GM12878 (cell line): ENCODE measurements around the gene MYH10. TPM values are rescaled to one million over a fixed set of nuclear protein-coding genes. Genes with fewer than 3 reads are reported as not detected.

Experiments
- ATAC-seq: fragments of 200-7000 bp; cut with Tn5 transposase; 3 replicates; pipeline ENCODE4 v1.9.1; 2020; ENCODE audit warnings: mild to moderate bottlenecking, moderate library complexity
- BruUV-seq: library from RNA; stranded (reverse); fragments of 400-500 nt; replicated peaks from 2 replicates; lab custom pipeline; 2021; lab: Mats Ljungman, UMichigan
- CTCF ChIA-PET: fragments of 300-600 bp; sonication (Branson Sonifier 250); formaldehyde crosslinking; extraction: SDS; loops from one replicate; lab custom pipeline; 2021; ENCODE audit warnings: inconsistent platforms; lab: Yijun Ruan, JAX
- POLR2A ChIA-PET: fragments of 350-600 bp; formaldehyde crosslinking; extraction: SDS; loops from one replicate; lab custom pipeline; 2021; ENCODE audit warnings: inconsistent platforms; lab: Charles Lee
- RAD21 ChIA-PET: fragments of 300-600 bp; sonication (Branson Sonifier 250); formaldehyde crosslinking; loops from one replicate; lab custom pipeline; 2023; ENCODE audit warnings: antibody characterized with exemption; ENCODE audit not compliant: unreplicated experiment; lab: Charles Lee
- SMC1A ChIA-PET: fragments of 300-600 bp; sonication (Branson Sonifier 250); formaldehyde crosslinking; loops from one replicate; lab custom pipeline; 2023; ENCODE audit not compliant: unreplicated experiment, uncharacterized antibody; lab: Charles Lee
- DNase-seq: peaks from one replicate; pipeline ENCODE4 v3.0.0-alpha.2; 2011; ENCODE audit warnings: low read depth, low spot score
- FAIRE-seq: peaks from 3 replicates; lab custom pipeline; 2011; peaks lifted over from hg19 to GRCh38; lab: Jason Lieb, UNC
- H2AFZ ChIP-seq: 2 replicates; pipeline ENCODE4 v1.6.0; 2011; ENCODE audit warnings: low read depth, low read length, control low read depth; ENCODE audit not compliant: control insufficient read depth
- H3K27ac ChIP-seq: 2 replicates; pipeline ENCODE4 v1.5.1; 2011; ENCODE audit warnings: control low read depth; ENCODE audit not compliant: control insufficient read depth, insufficient read depth
- H3K27me3 ChIP-seq, 2 experiments: replicated peaks in 1 of 2; 2 replicates each; pipeline versions ENCODE4 v1.6.0 to v1.6.1; 2011; ENCODE audit warnings: low read length in 1 of 2; ENCODE audit not compliant: control insufficient read depth in 2 of 2, insufficient read depth in 2 of 2
- H3K36me3 ChIP-seq, 2 experiments: 2 replicates each; pipeline ENCODE4 v1.5.1; 2011; ENCODE audit warnings: low read length in 1 of 2; ENCODE audit not compliant: control insufficient read depth in 2 of 2, insufficient read depth in 2 of 2
- H3K4me1 ChIP-seq: 2 replicates; pipeline ENCODE4 v1.6.1; 2011; ENCODE audit warnings: mild to moderate bottlenecking, low read length, moderate library complexity, mixed read lengths; ENCODE audit not compliant: control insufficient read depth, insufficient read depth
- H3K4me2 ChIP-seq: 2 replicates; pipeline ENCODE4 v1.6.0; 2011; ENCODE audit warnings: control low read depth; ENCODE audit not compliant: control insufficient read depth, insufficient read depth
- H3K4me3 ChIP-seq: fragments of 200-600 bp; sonication (generic); 2 replicates; pipeline ENCODE4 v1.5.1; 2016
- H3K79me2 ChIP-seq: 2 replicates; pipeline ENCODE4 v1.6.0; 2011; ENCODE audit warnings: low read length; ENCODE audit not compliant: control insufficient read depth, insufficient read depth
- H3K9ac ChIP-seq: 2 replicates; pipeline ENCODE4 v1.8.0; 2011; ENCODE audit warnings: low read length, control low read depth, mixed read lengths; ENCODE audit not compliant: control insufficient read depth, insufficient read depth
- H3K9me3 ChIP-seq: replicated peaks from 3 replicates; pipeline ENCODE4 v1.5.1; 2011; ENCODE audit warnings: mild to moderate bottlenecking, low read length; ENCODE audit not compliant: control insufficient read depth, insufficient read depth
- H4K20me1 ChIP-seq: 2 replicates; pipeline ENCODE4 v1.6.0; 2011; ENCODE audit not compliant: control insufficient read depth, insufficient read depth
- BHLHE40 ChIP-seq, 2 experiments: fragments of 450-650 bp in 1 of 2; IDR thresholded peaks; 2 replicates each; pipeline ENCODE4 v1.6.1; 2011 to 2017; ENCODE audit warnings: low read depth in 2 of 2, borderline replicate concordance in 1 of 2, improper control_type of control experiment in 1 of 2, low read length in 1 of 2, mild to moderate bottlenecking in 1 of 2
- CHD1 ChIP-seq: IDR thresholded peaks from 2 replicates; pipeline ENCODE4 v1.6.1; 2012; ENCODE audit warnings: low read depth, low read length, improper control_type of control experiment
- E2F4 ChIP-seq: IDR thresholded peaks from 2 replicates; pipeline ENCODE4 v1.6.1; 2012; ENCODE audit warnings: low read depth, low read length, improper control_type of control experiment
- ETV6 ChIP-seq, 2 experiments: fragments of 450-650 bp in 1 of 2; IDR thresholded peaks in 1 of 2; conservative IDR thresholded peaks in 1 of 2; 2 replicates each; pipeline ENCODE4 v1.6.1; 2014; ENCODE audit warnings: antibody characterized with exemption in 1 of 2, borderline replicate concordance in 1 of 2, low read depth in 1 of 2, mild to moderate bottlenecking in 1 of 2, moderate library complexity in 1 of 2
- GATAD2B ChIP-seq: fragments of 450-650 bp; conservative IDR thresholded peaks from 2 replicates; pipeline ENCODE4 v1.6.1; 2017; ENCODE audit warnings: low read depth, mild to moderate bottlenecking, moderate library complexity
- HDGF ChIP-seq: fragments of 450-650 bp; IDR thresholded peaks from 2 replicates; pipeline ENCODE4 v1.6.1; 2016; ENCODE audit warnings: antibody characterized with exemption
- IKZF1 ChIP-seq: fragments of 450-650 bp; conservative IDR thresholded peaks from 2 replicates; pipeline ENCODE4 v1.6.1; 2017; ENCODE audit warnings: antibody characterized with exemption, mild to moderate bottlenecking
- NFXL1 ChIP-seq: fragments of 450-650 bp; IDR thresholded peaks from 2 replicates; pipeline ENCODE4 v1.6.1; 2017; ENCODE audit warnings: antibody characterized with exemption, mild to moderate bottlenecking, borderline replicate concordance
- POLR2AphosphoS2 ChIP-seq: IDR thresholded peaks from 2 replicates; pipeline ENCODE4 v1.6.1; 2011; ENCODE audit warnings: low read depth, mild to moderate bottlenecking, low read length, improper control_type of control experiment, moderate library complexity
- POU2F2 ChIP-seq: IDR thresholded peaks from 3 replicates; pipeline ENCODE4 v1.6.1; 2011; ENCODE audit warnings: low read depth, mild to moderate bottlenecking, low read length, borderline replicate concordance
- SIN3A ChIP-seq: IDR thresholded peaks from 2 replicates; pipeline ENCODE4 v1.6.1; 2012; ENCODE audit warnings: low read depth, low read length, improper control_type of control experiment
- SRF ChIP-seq, 2 experiments: IDR thresholded peaks; 2 replicates each; pipeline ENCODE4 v1.6.1; 2011; ENCODE audit warnings: low read depth in 2 of 2, low read length in 2 of 2, mild to moderate bottlenecking in 1 of 2, moderate library complexity in 1 of 2
- ZNF687 ChIP-seq: fragments of 450-650 bp; IDR thresholded peaks from 2 replicates; pipeline ENCODE4 v1.6.1; 2017; ENCODE audit warnings: mild to moderate bottlenecking, moderate library complexity
- WGBS: methylation state at CpG from one replicate; pipeline ENCODE4 v1.1.6; 2016; ENCODE audit warnings: low lambda C conversion rate; ENCODE audit not compliant: insufficient replicate concordance, insufficient coverage; ENCODE audit errors: missing lambda C conversion rate; 5-methylcytosine and 5-hydroxymethylcytosine counted together
- in situ Hi-C: fragments of 300-500 bp; cut with MboI; formaldehyde crosslinking; loops from 9 replicates; pipeline ENCODE4 v1.14.3; 2018; ENCODE audit warnings: mixed read lengths
- intact Hi-C: fragments of 100-400 bp; cut with micrococcal nuclease; formaldehyde crosslinking; loops from one replicate; pipeline ENCODE4 v1.14.2; 2022; ENCODE audit not compliant: unreplicated experiment
- polyA plus RNA-seq, 11 experiments: library from polyadenylated mRNA; depleted of rRNA in 4 of 11; unstranded in 6 of 11; stranded (reverse) in 5 of 11; fragments of >200 nt; fragmentation: Nextera tagmentation in 4 of 11; fragmentation: Illumina TruSeq in 1 of 11; extraction: Ambion mirVana in 4 of 11; extraction: Trizol in 1 of 11; gene quantifications; 1 replicate in 1 of 11; 2 replicates in 10 of 11; pipeline versions ENCODE4 v1.2.1 to v1.2.3, GENCODE V29; 2011 to 2016; ENCODE audit warnings: inconsistent platforms in 2 of 11, missing spikeins in 2 of 11, low read depth in 1 of 11
- total RNA-seq, 4 experiments: library from RNA; depleted of rRNA in 3 of 4; stranded (reverse); fragments of >200 nt in 3 of 4; fragmentation: Illumina TruSeq in 1 of 4; extraction: Trizol in 1 of 4; gene quantifications; 2 replicates each; pipeline versions ENCODE4 v1.2.1 to v1.2.3, GENCODE V29; 2013 to 2021
- TF ChIP-seq, protein P1 (sequence below): fragments of 450-650 bp; IDR thresholded peaks from 2 replicates; pipeline ENCODE4 v1.6.1; 2018; ENCODE audit warnings: mild to moderate bottlenecking, low read depth, moderate library complexity; ENCODE audit not compliant: partially characterized antibody

Gene MYH10
- total and polyA plus RNA-seq, 10 of the 15 experiments (the other 5 are each of a cell fraction or from before 2014, with no cell fraction given) = 0.33 to 7.1 (median 1.0) TPM

GRCh38 chr17:8593276-8593675 is 37.2 kb downstream of the MYH10 start:
- Histone ChIP-seq H3K9me3 (no peaks in the 10 kb centered on the region), H4K20me1 (no peaks in the 10 kb centered on the region), H3K27me3 (no peaks in the 10 kb centered on the region), H2AFZ (no peak overlapping the region), H3K36me3 (no peaks in the 10 kb centered on the region), H3K4me3 (no peak overlapping the region), H3K9ac (no peak overlapping the region), H3K27ac (no peak overlapping the region), H3K4me1 (no peaks in the 10 kb centered on the region), H3K79me2 (no peaks in the 10 kb centered on the region), H3K4me2 (no peak overlapping the region)
- 84% methylated on average over 2 of the region's 2 CpGs for WGBS
- in situ Hi-C loops = no loop called here
- TF ChIP-seq SRF (IDR thresholded peaks at IDR 0.05; ENCODE audit: low read depth in 2 of 2, low read length in 2 of 2) = no peak
- TF ChIP-seq POLR2AphosphoS2 = no peak
- no peak for TF ChIP-seq E2F4
- no peak for TF ChIP-seq BHLHE40 (IDR thresholded peaks at IDR 0.05; ENCODE audit: borderline replicate concordance in 1 of 2, low read depth in 2 of 2, low read length in 1 of 2)
- TF ChIP-seq POU2F2 = no peak
- no peak for TF ChIP-seq HDGF
- no peak for TF ChIP-seq IKZF1
- no peak for TF ChIP-seq CHD1
- TF ChIP-seq, protein P1, sequence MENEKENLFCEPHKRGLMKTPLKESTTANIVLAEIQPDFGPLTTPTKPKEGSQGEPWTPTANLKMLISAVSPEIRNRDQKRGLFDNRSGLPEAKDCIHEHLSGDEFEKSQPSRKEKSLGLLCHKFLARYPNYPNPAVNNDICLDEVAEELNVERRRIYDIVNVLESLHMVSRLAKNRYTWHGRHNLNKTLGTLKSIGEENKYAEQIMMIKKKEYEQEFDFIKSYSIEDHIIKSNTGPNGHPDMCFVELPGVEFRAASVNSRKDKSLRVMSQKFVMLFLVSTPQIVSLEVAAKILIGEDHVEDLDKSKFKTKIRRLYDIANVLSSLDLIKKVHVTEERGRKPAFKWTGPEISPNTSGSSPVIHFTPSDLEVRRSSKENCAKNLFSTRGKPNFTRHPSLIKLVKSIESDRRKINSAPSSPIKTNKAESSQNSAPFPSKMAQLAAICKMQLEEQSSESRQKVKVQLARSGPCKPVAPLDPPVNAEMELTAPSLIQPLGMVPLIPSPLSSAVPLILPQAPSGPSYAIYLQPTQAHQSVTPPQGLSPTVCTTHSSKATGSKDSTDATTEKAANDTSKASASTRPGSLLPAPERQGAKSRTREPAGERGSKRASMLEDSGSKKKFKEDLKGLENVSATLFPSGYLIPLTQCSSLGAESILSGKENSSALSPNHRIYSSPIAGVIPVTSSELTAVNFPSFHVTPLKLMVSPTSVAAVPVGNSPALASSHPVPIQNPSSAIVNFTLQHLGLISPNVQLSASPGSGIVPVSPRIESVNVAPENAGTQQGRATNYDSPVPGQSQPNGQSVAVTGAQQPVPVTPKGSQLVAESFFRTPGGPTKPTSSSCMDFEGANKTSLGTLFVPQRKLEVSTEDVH = no peak
- TF ChIP-seq ETV6 (conservative IDR thresholded peaks at IDR 0.05 in 1 of 2, IDR thresholded peaks at IDR 0.05 in 1 of 2; ENCODE audit: borderline replicate concordance in 1 of 2, low read depth in 1 of 2) = no peak
- no peak for TF ChIP-seq GATAD2B
- no peak for TF ChIP-seq SIN3A
- TF ChIP-seq ZNF687 = no peak
- no peak for TF ChIP-seq NFXL1
- no peak for FAIRE-seq
- intact Hi-C loops = no loop called here
- ChIA-PET SMC1A (no interaction called here), POLR2A (no interaction called here), CTCF (no interaction called here), RAD21 (no interaction called here)
- DNase-seq = no peak
- no TSS peak for BruUV-seq
- no peak for ATAC-seq
